K562 (cell line): Measurements from ENCODE around the gene TERC. TPM values are rescaled to one million over a fixed set of nuclear protein-coding genes. Genes with fewer than 3 reads are reported as not detected.

Source experiments
- CHD1 ChIP-seq: fragments of 200-600 bp; sonication (generic); IDR thresholded peaks from one replicate; pipeline ENCODE4 v1.6.1; 2012; ENCODE audit warnings: mild to moderate bottlenecking, moderate library complexity, low read length, inconsistent platforms
- ETS1 ChIP-seq: conservative IDR thresholded peaks from 2 replicates; pipeline ENCODE4 v1.6.1; 2011; ENCODE audit warnings: low read depth, mild to moderate bottlenecking, low read length; ENCODE audit not compliant: control insufficient read depth
- MBD2 ChIP-seq: sonication (generic); IDR thresholded peaks from 2 replicates; pipeline ENCODE4 v1.6.1; 2016; ENCODE audit warnings: low read depth, borderline replicate concordance
- MCM3 ChIP-seq: fragments of 450-650 bp; IDR thresholded peaks from 2 replicates; pipeline ENCODE4 v1.6.1; 2016
- MYNN ChIP-seq, 2 experiments: sonication (generic); formaldehyde crosslinking in 1 of 2; IDR thresholded peaks; 2 replicates each; pipeline versions ENCODE4 v1.5.0 to v1.6.1; 2016 to 2020; ENCODE audit warnings: antibody characterized with exemption in 1 of 2, missing genetic modification reagents in 1 of 2
- NFRKB ChIP-seq: fragments of 450-650 bp; IDR thresholded peaks from 2 replicates; pipeline ENCODE4 v1.6.1; 2016; ENCODE audit warnings: low read depth
- NR2F6 ChIP-seq: fragments of 450-650 bp; formaldehyde crosslinking; IDR thresholded peaks from 2 replicates; pipeline ENCODE4 v1.4.0; 2020; ENCODE audit warnings: mild to moderate bottlenecking
- SPI1 ChIP-seq: IDR thresholded peaks from 2 replicates; pipeline ENCODE4 v1.6.1; 2011; ENCODE audit warnings: low read depth, low read length, control low read depth, borderline replicate concordance
- TBP ChIP-seq: optimal IDR thresholded peaks from 2 replicates; pipeline ENCODE3; 2011; ENCODE audit warnings: low read depth, low read length, improper control_type of control experiment
- TCF7 ChIP-seq: sonication (generic); IDR thresholded peaks from 2 replicates; pipeline ENCODE4 v1.6.1; 2016; ENCODE audit warnings: antibody characterized with exemption, borderline replicate concordance
- ZBED1 ChIP-seq: IDR thresholded peaks from 2 replicates; pipeline ENCODE4 v1.6.1; 2014
- ZBTB12 ChIP-seq: fragments of 250-450 bp; sonication (Bioruptor Pico); IDR thresholded peaks from 2 replicates; pipeline ENCODE4 v1.4.0; 2020
- ZFPM2 ChIP-seq: fragments of 250-450 bp; sonication (Bioruptor Pico); IDR thresholded peaks from 2 replicates; pipeline ENCODE4 v1.5.1; 2022; ENCODE audit warnings: mild to moderate bottlenecking
- ZKSCAN1 ChIP-seq: fragments of 150-350 bp; IDR thresholded peaks from 2 replicates; pipeline ENCODE4 v1.6.1; 2016; ENCODE audit warnings: low read depth, low read length
- ZKSCAN8 ChIP-seq: fragments of 200-800 bp; sonication (Bioruptor generic); IDR thresholded peaks from 2 replicates; pipeline ENCODE4 v1.6.1; 2016; ENCODE audit warnings: missing genetic modification characterization, missing compliant biosample characterization
- ZNF212 ChIP-seq: fragments of 450-650 bp; formaldehyde crosslinking; IDR thresholded peaks from 2 replicates; pipeline ENCODE4 v1.4.0; 2020; ENCODE audit warnings: mild to moderate bottlenecking
- ZNF282 ChIP-seq: sonication (generic); formaldehyde crosslinking; IDR thresholded peaks from 2 replicates; pipeline ENCODE4 v1.8.1; 2023; ENCODE audit warnings: missing genetic modification reagents
- ZNF512 ChIP-seq: IDR thresholded peaks from 2 replicates; pipeline ENCODE4 v1.6.1; 2016; ENCODE audit warnings: missing genetic modification characterization, missing compliant biosample characterization
- ZNF518B ChIP-seq: fragments of 250-450 bp; sonication (Bioruptor Pico); IDR thresholded peaks from 2 replicates; pipeline ENCODE4 v1.5.0; 2021; ENCODE audit warnings: mild to moderate bottlenecking, moderate library complexity
- ZNF561 ChIP-seq: fragments of 450-650 bp; formaldehyde crosslinking; conservative IDR thresholded peaks from 2 replicates; pipeline ENCODE4 v1.4.0; 2020; ENCODE audit warnings: mild to moderate bottlenecking, moderate library complexity
- ZNF79 ChIP-seq: fragments of 250-450 bp; sonication (Bioruptor Pico); IDR thresholded peaks from 2 replicates; pipeline ENCODE4 v1.4.0; 2020; ENCODE audit warnings: low read depth, mild to moderate bottlenecking, moderate library complexity
- polyA plus RNA-seq, 8 experiments: library from polyadenylated mRNA; depleted of rRNA in 4 of 8; stranded (reverse) in 5 of 8; unstranded in 3 of 8; fragments of >200 nt; fragmentation: Nextera tagmentation in 2 of 8; fragmentation: Illumina TruSeq in 1 of 8; extraction: Ambion mirVana in 2 of 8; extraction: Trizol in 1 of 8; gene quantifications; 2 replicates each; pipeline versions ENCODE4 v1.2.1 to v1.2.3, GENCODE V29; 2011 to 2014; ENCODE audit warnings: inconsistent platforms in 1 of 8, missing spikeins in 1 of 8
- total RNA-seq, 7 experiments: library from RNA; depleted of rRNA in 6 of 7; stranded (reverse); fragments of >200 nt in 6 of 7; fragmentation: Illumina TruSeq in 2 of 7; extraction: Trizol in 2 of 7; gene quantifications; 2 replicates each; pipeline versions ENCODE4 v1.2.1 to v1.2.3, GENCODE V29; 2011 to 2021; ENCODE audit warnings: low replicate concordance in 1 of 7

The TERC gene
- total and polyA plus RNA-seq, 9 of the 15 experiments (the other 6 are each of a cell fraction or from before 2014, with no cell fraction given) = 0.77 to 234 (median 27.9) TPM; not detected in 3

GRCh38 chr3:169772897-169773816, 8.3 kb upstream of the TERC start, which contains the start of gene MYNN (continued):
- TF ChIP-seq MYNN (IDR thresholded peaks at IDR 0.05) (no peak; the same call in 1 of the 2 replicates), MYNN (CRISPR knock-in tag; IDR thresholded peaks at IDR 0.05) (no peak), ETS1 (peak; percentile 70), ZBED1 (0 out of 2 replicates have a peak, but pooled peaks have one; percentile 49), NR2F6 (no peak), NFRKB (peak; percentile 93), ZNF518B (CRISPR knock-in tag) (no peak), SPI1 (peak; percentile 37; the same call in 1 of the 2 replicates), MBD2 (peak; percentile 74), ZBTB12 (CRISPR knock-in tag) (peak; percentile 82), TBP (peak; percentile 85), ZNF212 (CRISPR knock-in tag) (no peak), ZNF561 (CRISPR knock-in tag) (no peak), MCM3 (no peak), ZNF512 (tag) (no peak), TCF7 (0 out of 2 replicates have a peak, but pooled peaks have one; percentile 8), ZKSCAN8 (no peak), ZKSCAN1 (0 out of 2 replicates have a peak, but pooled peaks have one; percentile 9), CHD1 (no peak), ZFPM2 (CRISPR knock-in tag) (no peak), ZNF282 (no peak), ZNF79 (no peak)
